Gastrocnemius medialis (tissue), 4 donors: ENCODE measurements around the gene APPBP2. TPM values are rescaled to one million over a fixed set of nuclear protein-coding genes. Genes with fewer than 3 reads are reported as not detected.

Source experiments
- ATAC-seq, 2 donors: fragments of 150-250 bp; one replicate each; pipeline ENCODE4 v1.9.1; 2016
- DNase-seq, 2 donors: peaks; one replicate each; pipeline ENCODE4 v3.0.0-alpha.2; 2019
- H3K27ac ChIP-seq, 4 donors: fragments of 200-600 bp; sonication (generic); 1 replicate in 1 of 4; 2 replicates in 3 of 4; pipeline ENCODE4 v1.5.1; 2016 to 2018; ENCODE audit warnings: mild to moderate bottlenecking in 2 of 4, moderate library complexity in 1 of 4
- H3K27me3 ChIP-seq, 3 donors: fragments of 200-600 bp; sonication (generic) in 2 of 3; 1 replicate in 1 of 3; 2 replicates in 2 of 3; pipeline versions ENCODE4 v1.5.1 to v1.6.0; 2016 to 2019; ENCODE audit warnings: mild to moderate bottlenecking in 1 of 3, moderate library complexity in 1 of 3
- H3K36me3 ChIP-seq, 2 donors: fragments of 200-600 bp; sonication (generic) in 1 of 2; one replicate each; pipeline ENCODE4 v1.5.1; 2017 to 2018
- H3K4me1 ChIP-seq, 2 donors: fragments of 200-600 bp; sonication (generic) in 1 of 2; one replicate each; pipeline ENCODE4 v1.5.1; 2016 to 2017; ENCODE audit warnings: mild to moderate bottlenecking in 2 of 2
- H3K4me3 ChIP-seq, 4 donors: fragments of 200-600 bp; sonication (generic) in 3 of 4; 1 replicate in 1 of 4; 2 replicates in 3 of 4; pipeline ENCODE4 v1.5.1; 2016 to 2019; ENCODE audit warnings: mild to moderate bottlenecking in 2 of 4
- H3K9me3 ChIP-seq, 3 donors: fragments of 200-600 bp; sonication (generic) in 2 of 3; 1 replicate in 1 of 3; 2 replicates in 2 of 3; pipeline ENCODE4 v1.5.1; 2016 to 2019
- CTCF ChIP-seq, 5 experiments: fragments of 450-650 bp in 3 of 5; fragments of 200-600 bp in 2 of 5; sonication (generic) in 2 of 5; IDR thresholded peaks in 4 of 5; conservative IDR thresholded peaks in 1 of 5; 1 replicate in 4 of 5; 2 replicates in 1 of 5; pipeline ENCODE4 v1.5.1; 2016 to 2019; ENCODE audit warnings: antibody characterized with exemption in 5 of 5, mild to moderate bottlenecking in 3 of 5, moderate library complexity in 3 of 5
- POLR2A ChIP-seq, 2 donors: fragments of 450-650 bp; IDR thresholded peaks; one replicate each; pipeline ENCODE4 v1.6.1; 2017; ENCODE audit warnings: antibody characterized with exemption in 2 of 2, mild to moderate bottlenecking in 2 of 2, moderate library complexity in 2 of 2
- in situ Hi-C, 4 donors: fragments of 200-750 bp; cut with MboI; loops; one replicate each; pipeline versions ENCODE4 v1.15.0 to v1.8.0; 2017; ENCODE audit warnings: low sequenced_read_pairs in 4 of 4
- intact Hi-C: fragments of 100-400 bp; cut with DNase I; formaldehyde crosslinking; loops from one replicate; pipeline ENCODE4 v1.15.1; 2023; ENCODE audit warnings: low total_unique reads
- total RNA-seq, 4 donors: library from RNA; depleted of rRNA; stranded (reverse); fragments of >200 nt; gene quantifications; one replicate each; pipeline versions ENCODE4 v1.1.0 to v1.2.3, GENCODE V29; 2016

APPBP2 gene
- total RNA-seq, 4 donors from 2014 or later, result 14.2 to 21.8 (median 18.1) TPM

GRCh38 chr17:60514500-60514899 is 11.5 kb downstream of the APPBP2 start:
- TF ChIP-seq CTCF (IDR thresholded peaks at IDR 0.05 in 4 of 5, conservative IDR thresholded peaks at IDR 0.05 in 1 of 5) (no peak), POLR2A (IDR thresholded peaks at IDR 0.05) (no peak)
- in situ Hi-C loops, result no loop called here
- ATAC-seq (no peak), DNase-seq (no peak)
- H3K4me3 ChIP-seq, result no peak overlapping the region
- H3K27ac ChIP-seq, result no peak overlapping the region
- no peaks in the 10 kb centered on the region for H3K36me3 ChIP-seq
- intact Hi-C loops, result no loop called here
- H3K27me3 ChIP-seq, result no peaks in the 10 kb centered on the region
- H3K4me1 ChIP-seq, result peaks cover 0 to 4% of the 10 kb centered on the region in 2 donors
- no peaks in the 10 kb centered on the region for H3K9me3 ChIP-seq

DNA sequence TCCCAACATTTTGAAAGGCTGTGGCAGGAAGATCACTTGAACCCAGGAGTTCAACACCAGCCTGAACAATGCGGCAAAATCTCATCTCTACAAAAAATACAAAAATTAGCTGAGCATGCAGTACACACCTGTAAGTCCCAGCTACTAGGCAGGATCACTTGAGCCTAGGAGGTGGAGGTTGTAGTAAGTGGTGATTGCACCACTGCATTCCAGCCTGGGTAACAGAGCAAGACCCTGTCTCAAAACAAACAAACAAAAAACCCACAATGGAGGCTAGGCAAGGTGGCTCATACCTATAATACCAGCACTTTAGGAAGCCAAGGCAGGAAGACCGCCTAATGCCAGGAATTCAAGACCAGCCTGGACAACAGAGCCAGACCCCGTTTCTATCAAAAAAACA is 12.0 kb downstream of the APPBP2 start:
- H3K27me3 ChIP-seq, result no peaks in the 10 kb centered on the region
- no peaks in the 10 kb centered on the region for H3K9me3 ChIP-seq
- H3K27ac ChIP-seq, result no peak overlapping the region
- H3K4me3 ChIP-seq, result no peak overlapping the region
- DNase-seq, result no peak
- in situ Hi-C loops (no loop called here), intact Hi-C loops (no loop called here)
- H3K4me1 ChIP-seq, result peaks cover 4 to 8% of the 10 kb centered on the region in 2 donors
- ATAC-seq, result no peak
- no peaks in the 10 kb centered on the region for H3K36me3 ChIP-seq
- TF ChIP-seq POLR2A (IDR thresholded peaks at IDR 0.05) (no peak), CTCF (IDR thresholded peaks at IDR 0.05 in 4 of 5, conservative IDR thresholded peaks at IDR 0.05 in 1 of 5) (no peak)

DNA sequence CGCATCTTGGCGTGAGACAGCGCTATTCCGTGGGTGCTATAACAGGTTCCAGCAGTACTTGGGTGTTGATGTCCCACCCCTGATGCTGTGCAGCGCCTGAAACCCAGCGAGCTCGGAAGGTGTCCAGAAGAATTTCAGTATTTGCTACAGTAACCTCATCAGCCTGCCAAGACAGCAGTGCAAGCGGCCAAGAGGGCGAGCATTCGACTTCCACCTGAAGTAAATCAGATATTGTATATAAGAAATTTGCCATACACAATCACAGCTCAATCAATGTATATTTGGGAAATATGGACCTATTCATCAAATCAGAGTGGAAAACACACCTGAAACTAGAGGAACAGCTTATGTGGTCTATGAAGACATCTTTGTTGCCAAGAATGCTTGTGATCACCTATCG is 13.0 kb downstream of the APPBP2 start:
- peaks cover 13 to 19% of the 10 kb centered on the region in 2 donors for H3K4me1 ChIP-seq
- in situ Hi-C loops, result no loop called here
- DNase-seq (no peak), ATAC-seq (no peak)
- H3K4me3 ChIP-seq, result no peak overlapping the region
- TF ChIP-seq POLR2A (IDR thresholded peaks at IDR 0.05) (no peak), CTCF (IDR thresholded peaks at IDR 0.05 in 4 of 5, conservative IDR thresholded peaks at IDR 0.05 in 1 of 5) (no peak)
- intact Hi-C loops, result no loop called here
- no peaks in the 10 kb centered on the region for H3K27me3 ChIP-seq
- no peaks in the 10 kb centered on the region for H3K36me3 ChIP-seq
- H3K27ac ChIP-seq, result no peak overlapping the region
- no peaks in the 10 kb centered on the region for H3K9me3 ChIP-seq

GRCh38 chr17:60510723-60511122 is 15.3 kb downstream of the APPBP2 start:
- no peaks in the 10 kb centered on the region for H3K9me3 ChIP-seq
- no peaks in the 10 kb centered on the region for H3K27me3 ChIP-seq
- no peak overlapping the region for H3K4me3 ChIP-seq
- intact Hi-C loops, result no loop called here
- in situ Hi-C loops, result no loop called here
- no peak for TF ChIP-seq POLR2A (IDR thresholded peaks at IDR 0.05)
- no peak for TF ChIP-seq CTCF (IDR thresholded peaks at IDR 0.05 in 4 of 5, conservative IDR thresholded peaks at IDR 0.05 in 1 of 5)
- peak overlapping the region in 1 of 4 donors; percentile 6 for H3K27ac ChIP-seq
- DNase-seq (no peak), ATAC-seq (no peak)
- H3K36me3 ChIP-seq, result no peaks in the 10 kb centered on the region
- H3K4me1 ChIP-seq, result peaks cover 24 to 34% of the 10 kb centered on the region in 2 donors

DNA sequence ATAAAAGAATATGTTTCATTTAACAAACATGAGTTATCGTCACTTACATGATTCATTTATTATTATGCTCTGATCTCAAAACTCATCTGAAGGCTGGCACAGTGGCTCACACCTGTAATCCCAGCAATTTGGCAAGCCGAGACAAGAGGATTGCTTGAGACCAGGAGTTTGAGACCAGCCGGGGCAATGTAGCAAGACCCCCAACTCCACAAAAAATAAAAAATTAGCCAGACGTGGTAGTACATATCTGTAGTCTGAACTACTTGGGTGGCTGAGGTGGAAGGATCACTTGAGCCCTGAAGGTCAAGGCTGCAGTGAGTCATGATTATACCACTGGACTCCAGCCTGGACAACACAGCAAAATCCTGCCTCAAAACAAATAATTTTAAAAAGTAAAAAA is 16.0 kb downstream of the APPBP2 start:
- TF ChIP-seq CTCF (IDR thresholded peaks at IDR 0.05 in 4 of 5, conservative IDR thresholded peaks at IDR 0.05 in 1 of 5), result no peak
- TF ChIP-seq POLR2A (IDR thresholded peaks at IDR 0.05), result no peak
- intact Hi-C loops, result no loop called here
- Histone ChIP-seq H3K4me1 (peaks cover 24 to 38% of the 10 kb centered on the region in 2 donors), H3K36me3 (no peaks in the 10 kb centered on the region), H3K27ac (no peak overlapping the region), H3K9me3 (no peaks in the 10 kb centered on the region), H3K4me3 (no peak overlapping the region), H3K27me3 (no peaks in the 10 kb centered on the region)
- in situ Hi-C loops, result no loop called here
- DNase-seq (no peak), ATAC-seq (no peak)
